ENCODE results near the gene NRBP1.
"Not testable (repeated sequence)": the region's sequence is repeated elsewhere in the genome, so short reads cannot be mapped to it uniquely, and the experiment has no call there.

The NRBP1 gene

GRCh38 chr2:27409321-27410073, 18.9 kb upstream of the NRBP1 start, which contains the start of gene PPM1G:
PPM1G (minus strand) TSS chr2:27409591; CDS start chr2:27409422, 169 bp downstream.
- H3K27ac ChIP-seq, result peak within 1 kb of the TSS; percentile 92
- no peak for TF ChIP-seq CTCF (conservative IDR thresholded peaks at IDR 0.05)

- no peak for TF ChIP-seq CTCF (conservative IDR thresholded peaks at IDR 0.05)
- no peak overlapping the region for H3K27ac ChIP-seq
Observed at GRCh38 chr2:27412419-27413152, 15.8 kb upstream of the NRBP1 start.

GRCh38 chr2:27416151-27416550, 12.3 kb upstream of the NRBP1 start:
- TF ChIP-seq CTCF (conservative IDR thresholded peaks at IDR 0.05), result no peak
- no peak overlapping the region for H3K27ac ChIP-seq

- H3K27ac ChIP-seq, result peak overlapping the region; percentile 40
- no peak for TF ChIP-seq CTCF (conservative IDR thresholded peaks at IDR 0.05)
Observed at GRCh38 chr2:27420996-27421395, 7.4 kb upstream of the NRBP1 start.

GRCh38 chr2:27421660-27422250, 6.7 kb upstream of the NRBP1 start:
- TF ChIP-seq CTCF (conservative IDR thresholded peaks at IDR 0.05), result no peak
- peak overlapping the region; percentile 40; the same call in 1 of the 2 replicates for H3K27ac ChIP-seq

- TF ChIP-seq CTCF (conservative IDR thresholded peaks at IDR 0.05), result no peak
- no peak overlapping the region for H3K27ac ChIP-seq
Observed at GRCh38 chr2:27422958-27423357, 5.5 kb upstream of the NRBP1 start.

GRCh38 chr2:27425039-27425438, 3.4 kb upstream of the NRBP1 start:
- not testable (repeated sequence) for H3K27ac ChIP-seq
